ENCODE results near the gene NEDD8. TPM values are rescaled to one million over a fixed set of nuclear protein-coding genes. Genes with fewer than 3 reads are reported as not detected.

NEDD8 gene

Small RNA genes lying within 50 kb of the gene (small RNA-seq; reads per million reads assigned to genes)
- gene AL136295.4: not detected
- not detected for gene CHMP4A
- gene IPO4: not detected
- not detected for gene MDP1
